NCI-H345 treated with DMSO at 0.1 percent for 48 hours (cell line): Measurements from ENCODE around the gene UCKL1.
"Not testable (repeated sequence)": the region's sequence is repeated elsewhere in the genome, so short reads cannot be mapped to it uniquely, and the experiment has no call there.

Source experiments
- DNase-seq: peaks from one replicate; lab custom pipeline; 2025; ENCODE audit not compliant: unreplicated experiment; lab: John Stamatoyannopoulos, UW

The UCKL1 gene

GRCh38 chr20:63972312-63973159 is 16.3 kb upstream of the UCKL1 start:
- DNase-seq, result no peak

- DNase-seq, result not testable (repeated sequence)
Observed at GRCh38 chr20:63971960-63972311, 15.7 kb upstream of the UCKL1 start.

- DNase-seq, result no peak
Observed at GRCh38 chr20:63970714-63971431, 14.7 kb upstream of the UCKL1 start.

DNA sequence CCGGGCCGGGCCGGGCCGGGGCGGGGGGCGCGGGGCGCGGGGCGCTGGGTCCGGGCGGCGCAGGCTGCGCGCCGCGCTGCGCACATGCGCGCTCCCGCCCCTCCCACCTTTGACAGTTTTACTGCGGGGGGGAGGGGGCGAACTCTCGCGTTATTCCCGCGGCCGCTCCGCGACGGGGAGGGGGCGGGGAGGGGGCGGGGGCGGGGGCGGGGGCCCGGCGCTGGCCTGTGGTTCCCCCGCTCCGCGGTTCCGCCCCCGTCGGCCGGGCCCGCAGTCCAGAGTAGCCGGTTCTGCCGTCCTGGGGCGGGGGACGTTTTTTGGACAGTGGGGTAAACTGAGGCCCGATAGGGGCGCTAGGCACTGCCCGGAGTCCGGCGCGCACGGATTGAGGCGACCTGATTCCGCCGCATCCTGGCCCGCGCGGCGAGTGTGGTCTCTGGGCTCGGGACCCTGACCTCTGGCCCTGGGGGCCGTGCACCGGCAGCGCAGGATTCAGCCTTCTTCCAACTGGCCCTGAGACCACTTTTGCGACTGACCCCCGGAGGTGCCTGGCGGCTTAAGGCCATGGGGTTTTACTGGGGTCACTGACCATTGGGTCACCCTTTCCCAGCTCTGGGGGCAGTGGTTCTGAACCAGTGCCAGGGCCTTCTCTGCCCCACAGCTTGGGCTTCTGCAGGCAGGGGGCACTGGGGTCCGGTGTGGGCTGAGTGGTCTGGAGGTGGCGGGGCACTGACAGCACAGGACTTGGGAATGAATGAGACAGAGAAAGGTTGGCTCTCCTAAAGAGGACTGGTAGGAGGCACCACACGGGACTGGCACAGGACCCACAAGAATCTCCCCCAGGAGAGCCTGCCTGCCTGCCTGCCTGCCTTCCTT is 13.9 kb upstream of the UCKL1 start, which contains the start of gene ZNF512B:
TSS of gene ZNF512B (minus strand) at position 93 of the 876 bp plus-strand sequence. CDS start 1,980 bp downstream, outside the sequence.
- peak; percentile 38 for DNase-seq

DNA sequence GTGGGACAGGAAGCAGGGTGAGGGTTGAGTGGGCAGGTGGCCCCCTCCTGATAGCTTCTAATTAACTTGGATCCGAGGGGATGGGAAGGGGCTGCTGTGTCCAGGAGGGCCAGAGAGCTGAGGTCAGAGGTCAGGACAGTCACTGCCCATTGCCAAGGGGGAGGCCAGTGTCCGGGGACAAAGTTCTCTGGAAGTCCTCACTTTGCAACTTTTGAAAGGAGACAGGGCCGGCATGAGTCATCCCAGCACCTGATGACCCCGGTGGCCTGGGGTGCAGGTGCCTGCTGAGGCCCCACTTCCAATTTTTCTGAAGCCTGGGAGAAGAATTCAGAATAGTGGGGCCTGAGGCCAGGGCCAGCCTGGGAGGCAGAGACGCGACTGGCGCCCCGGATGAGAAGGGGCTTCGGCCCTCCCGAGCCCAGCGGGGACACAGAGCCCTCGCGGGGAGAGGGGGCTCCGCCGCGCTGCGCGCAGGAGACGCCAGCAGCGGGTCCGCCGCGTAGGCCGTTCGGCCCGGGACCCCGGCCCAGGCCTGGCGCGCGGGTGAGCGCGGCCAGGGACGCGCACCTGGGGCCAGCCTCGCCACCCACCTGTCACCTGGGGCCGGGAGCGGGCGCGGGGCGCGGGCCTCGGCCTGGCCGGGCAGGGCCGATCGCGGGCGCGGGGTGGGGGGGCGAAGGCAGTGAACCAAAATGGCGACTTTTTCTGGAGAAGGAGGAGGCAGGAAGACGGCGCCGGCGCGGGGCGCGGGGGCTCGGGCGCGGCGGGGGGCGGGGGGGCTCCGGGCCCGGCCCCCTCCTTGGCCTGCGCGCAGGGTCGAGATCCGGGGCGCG is 12.9 kb upstream of the UCKL1 start:
- no peak for DNase-seq

GRCh38 chr20:63968136-63968927 is 12.1 kb upstream of the UCKL1 start:
- DNase-seq, result no peak

GRCh38 chr20:63967330-63968135 is 11.3 kb upstream of the UCKL1 start:
- DNase-seq, result no peak

GRCh38 chr20:63966944-63967322 is 10.7 kb upstream of the UCKL1 start:
- no peak for DNase-seq

DNA sequence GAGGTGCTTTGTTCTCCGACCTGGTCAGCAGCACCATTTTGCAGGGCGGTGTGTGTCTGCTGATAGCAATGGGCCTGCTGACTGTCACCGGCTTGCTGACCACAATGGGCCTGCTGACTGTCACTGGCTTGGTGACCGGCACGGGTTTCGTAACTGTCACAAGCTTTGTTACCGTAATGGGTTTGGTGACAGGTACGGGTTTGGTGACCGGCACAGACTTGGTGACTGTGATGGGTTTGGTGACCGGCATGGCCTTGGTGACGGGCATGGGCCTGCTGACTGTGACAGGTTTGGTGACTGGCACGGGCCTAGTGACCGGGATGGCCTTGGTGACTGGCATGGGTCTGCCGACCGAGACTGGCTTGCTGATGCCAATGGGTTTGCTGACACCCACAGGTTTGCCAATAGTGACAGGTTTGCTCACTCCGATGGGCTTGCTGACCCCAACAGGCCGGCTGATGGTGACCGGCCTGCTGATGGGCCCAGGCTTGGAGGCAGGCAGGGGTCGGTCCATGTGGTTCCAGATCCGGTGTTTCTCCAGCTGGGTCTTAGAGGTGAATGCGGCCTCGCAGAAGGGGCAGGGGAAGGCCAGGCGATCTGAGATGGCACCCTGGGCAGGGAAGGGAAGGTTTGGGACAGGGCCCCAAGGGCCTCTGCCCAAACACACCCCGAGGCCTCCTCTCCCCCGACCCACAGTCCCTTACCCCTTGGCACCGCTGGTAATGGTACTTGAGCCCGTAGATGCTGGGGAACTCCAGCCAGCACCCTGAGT is 10.1 kb upstream of the UCKL1 start:
- no peak for DNase-seq

GRCh38 chr20:63964412-63964811 is 8.2 kb upstream of the UCKL1 start:
- DNase-seq, result no peak

DNA sequence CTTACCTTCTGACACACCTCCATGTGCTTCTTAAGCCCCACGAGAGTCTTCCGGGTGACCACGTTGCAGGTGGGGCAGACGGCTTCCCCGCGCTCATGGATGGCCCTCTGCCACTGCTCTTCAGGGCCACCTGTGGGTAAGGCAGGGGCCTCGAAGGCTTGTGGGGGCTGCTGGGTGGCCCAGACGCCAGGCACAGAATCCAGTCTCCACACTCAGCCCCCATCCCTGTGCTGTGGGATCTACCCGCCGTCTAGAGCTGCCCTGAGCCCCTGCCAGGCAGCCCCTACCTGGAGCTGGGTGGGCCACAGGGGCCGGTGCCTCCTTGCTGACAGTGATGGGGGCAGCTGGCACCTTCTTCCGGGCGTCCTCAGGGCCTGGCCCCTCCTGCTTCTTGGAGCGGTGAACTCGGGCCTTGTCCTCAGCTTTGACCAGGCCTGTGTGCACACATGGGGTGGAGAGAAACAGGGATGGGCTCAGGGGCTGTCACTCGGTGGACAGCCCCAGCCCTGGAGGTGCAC is 7.6 kb upstream of the UCKL1 start:
- DNase-seq, result no peak

GRCh38 chr20:63963348-63963741 is 7.1 kb upstream of the UCKL1 start:
- DNase-seq, result no peak

GRCh38 chr20:63962426-63963347 is 6.5 kb upstream of the UCKL1 start:
- no peak for DNase-seq

DNA sequence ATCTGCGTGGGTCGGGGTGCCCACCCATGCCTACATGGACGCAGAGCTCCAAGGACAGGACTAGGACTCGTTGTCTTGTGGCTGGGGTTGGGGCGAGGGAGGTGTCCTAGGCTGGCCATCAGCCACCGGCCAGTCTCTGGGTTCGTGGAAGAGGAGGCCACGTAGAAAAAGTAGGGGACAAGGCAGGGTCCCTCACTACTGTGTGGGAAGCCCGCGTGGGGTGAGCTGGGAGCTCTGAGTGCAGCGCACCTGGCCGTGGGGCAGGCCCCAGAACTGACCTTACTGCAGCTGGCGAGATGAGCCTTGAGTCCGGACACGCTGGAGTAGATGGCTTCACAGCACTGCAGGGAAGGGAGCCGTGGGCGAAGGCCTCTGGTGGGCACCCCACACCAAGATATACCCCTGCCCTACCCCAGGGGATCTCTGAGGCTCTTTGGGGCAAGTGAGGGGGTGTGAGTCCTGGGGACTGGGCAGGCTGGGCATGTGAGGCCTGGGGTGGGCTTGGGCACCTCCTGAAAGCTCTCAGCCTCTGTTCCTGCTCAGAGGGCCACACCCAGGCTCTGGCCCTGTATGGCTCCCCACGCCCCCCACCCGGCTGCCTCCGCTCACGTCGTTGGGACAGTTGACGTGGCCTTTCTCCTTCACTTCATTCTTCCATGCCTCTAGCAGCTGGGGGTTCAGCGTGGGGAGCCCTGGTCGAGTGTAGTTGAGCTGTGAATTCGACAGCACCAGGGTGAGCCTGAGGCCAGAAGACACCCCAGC is 5.6 kb upstream of the UCKL1 start:
- no peak for DNase-seq

DNA sequence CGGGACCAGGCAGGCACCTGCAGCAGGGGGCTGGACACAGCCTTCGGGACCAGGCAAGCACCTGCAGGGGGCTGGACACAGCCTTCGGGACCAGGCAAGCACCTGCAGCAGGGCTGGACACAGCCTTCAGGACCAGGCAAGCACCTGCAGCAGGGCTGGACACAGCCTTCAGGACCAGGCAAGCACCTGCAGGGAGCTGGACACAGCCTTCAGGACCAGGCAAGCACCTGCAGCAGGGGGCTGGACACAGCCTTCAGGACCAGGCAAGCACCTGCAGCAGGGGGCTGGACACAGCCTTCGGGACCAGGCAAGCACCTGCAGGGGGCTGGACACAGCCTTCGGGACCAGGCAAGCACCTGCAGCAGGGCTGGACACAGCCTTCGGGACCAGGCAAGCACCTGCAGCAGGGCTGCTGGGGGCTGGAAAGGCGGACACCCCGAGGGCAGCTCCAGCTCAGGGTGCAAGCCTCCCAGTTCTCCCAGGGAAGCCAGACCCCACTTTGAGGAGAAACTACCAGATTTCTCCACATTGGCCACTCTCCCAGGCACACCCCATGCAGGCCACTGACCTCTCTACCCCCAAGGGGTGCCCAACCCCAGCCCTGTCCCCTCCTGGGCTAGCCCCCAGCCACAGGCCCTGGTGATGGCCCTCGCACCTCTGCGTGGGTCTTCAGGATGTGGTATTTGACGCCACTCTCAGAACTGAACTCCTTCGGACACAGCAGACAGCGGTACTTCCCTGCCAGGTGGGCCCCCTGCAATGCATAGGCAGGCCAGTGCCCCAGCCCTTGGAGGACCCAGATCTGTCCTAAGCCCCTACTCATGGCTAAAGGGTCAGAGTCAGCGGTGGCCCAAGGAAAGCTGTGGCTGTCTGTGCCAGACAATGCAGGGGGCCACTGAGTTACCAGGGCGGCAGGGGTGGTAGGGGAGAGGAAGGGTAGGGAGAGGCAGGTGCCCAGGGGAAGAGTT is 4.7 kb upstream of the UCKL1 start:
- not testable (repeated sequence) for DNase-seq
